HG03103 (cell line): ENCODE data around the gene PABPC3.

Experiments
- ATAC-seq: cut with Tn5 transposase; IDR thresholded peaks from one replicate; pipeline ENCODE4 v1.9.1; 2021; ENCODE audit warnings: low read depth; ENCODE audit not compliant: unreplicated experiment

PABPC3 gene

GRCh38 chr13:25110956-25111584 is 15.1 kb downstream of the PABPC3 start:
- no peak for ATAC-seq

- no peak for ATAC-seq
These were observed 15.6 kb downstream of the PABPC3 start for GRCh38 chr13:25111585-25111956.

GRCh38 chr13:25112695-25113255 is 16.8 kb downstream of the PABPC3 start:
- ATAC-seq: no peak

GRCh38 chr13:25114220-25114619 is 18.3 kb downstream of the PABPC3 start:
- no peak for ATAC-seq

GRCh38 chr13:25116044-25116443 is 20.1 kb downstream of the PABPC3 start:
- ATAC-seq: no peak

- no peak for ATAC-seq
These were observed 21.4 kb downstream of the PABPC3 start for GRCh38 chr13:25117312-25117711.

GRCh38 chr13:25118378-25118905 is 22.5 kb downstream of the PABPC3 start:
- no peak for ATAC-seq

GRCh38 chr13:25130944-25131343 is 35.0 kb downstream of the PABPC3 start:
- ATAC-seq: no peak

- no peak for ATAC-seq
These were observed 36.0 kb downstream of the PABPC3 start for GRCh38 chr13:25131881-25132420.

GRCh38 chr13:25132751-25133390 is 36.9 kb downstream of the PABPC3 start:
- ATAC-seq: no peak

- no peak for ATAC-seq
These were observed 40.0 kb downstream of the PABPC3 start for GRCh38 chr13:25135896-25136295.

- no peak for ATAC-seq
These were observed 41.2 kb downstream of the PABPC3 start for GRCh38 chr13:25136880-25137787.

- no peak for ATAC-seq
These were observed 41.8 kb downstream of the PABPC3 start for GRCh38 chr13:25137788-25138115.

GRCh38 chr13:25141042-25141441 is 45.1 kb downstream of the PABPC3 start:
- ATAC-seq: no peak

- ATAC-seq: no peak
These were observed 47.8 kb downstream of the PABPC3 start for GRCh38 chr13:25143706-25144105.

- ATAC-seq: peak; percentile 65
These were observed 51.9 kb downstream of the PABPC3 start for GRCh38 chr13:25147638-25148401.

- ATAC-seq: no peak
These were observed 52.5 kb downstream of the PABPC3 start for GRCh38 chr13:25148402-25148771.
